Eye (tissue), 1 donor: Measurements from ENCODE around the gene RNF121.
A peak's percentile ranks its signal among the peaks of the same experiment; 100 is the strongest.

Experiments used
- DNase-seq: peaks from one replicate; pipeline ENCODE4 v3.0.0-alpha.2; 2015

Gene RNF121

GRCh38 chr11:71935338-71935925 is 6.6 kb downstream of the RNF121 start:
- DNase-seq, result no peak

- DNase-seq, result no peak
Measured at GRCh38 chr11:71936825-71937224, 8.0 kb downstream of the RNF121 start.

- no peak for DNase-seq
Measured at GRCh38 chr11:71937826-71938225, 9.0 kb downstream of the RNF121 start.

GRCh38 chr11:71940561-71941219 is 11.8 kb downstream of the RNF121 start:
- peak; percentile 7 for DNase-seq

GRCh38 chr11:71946144-71946571 is 17.3 kb downstream of the RNF121 start:
- DNase-seq, result no peak

GRCh38 chr11:71947498-71947897 is 18.7 kb downstream of the RNF121 start:
- no peak for DNase-seq

GRCh38 chr11:71948314-71949027 is 19.6 kb downstream of the RNF121 start:
- no peak for DNase-seq

- no peak for DNase-seq
Measured at GRCh38 chr11:71949034-71949433, 20.2 kb downstream of the RNF121 start.

GRCh38 chr11:71951741-71952310 is 23.0 kb downstream of the RNF121 start:
- no peak for DNase-seq

- DNase-seq, result no peak
Measured at GRCh38 chr11:71955898-71956456, 27.1 kb downstream of the RNF121 start.

GRCh38 chr11:71962428-71963038 is 33.7 kb downstream of the RNF121 start:
- DNase-seq, result no peak

GRCh38 chr11:71963468-71963867 is 34.6 kb downstream of the RNF121 start:
- no peak for DNase-seq

- DNase-seq, result no peak
Measured at GRCh38 chr11:71964641-71965040, 35.8 kb downstream of the RNF121 start.

- DNase-seq, result peak; percentile 41
Measured at GRCh38 chr11:71971680-71972079, 42.8 kb downstream of the RNF121 start.

GRCh38 chr11:71976551-71976950 is 47.7 kb downstream of the RNF121 start:
- no peak for DNase-seq

GRCh38 chr11:71977090-71977489 is 48.2 kb downstream of the RNF121 start:
- DNase-seq, result no peak

GRCh38 chr11:71977743-71978418 is 49.0 kb downstream of the RNF121 start:
- peak; percentile 77 for DNase-seq

- no peak for DNase-seq
Measured at GRCh38 chr11:71979094-71979493, 50.2 kb downstream of the RNF121 start.

GRCh38 chr11:71979602-71980001 is 50.8 kb downstream of the RNF121 start:
- no peak for DNase-seq

GRCh38 chr11:71986131-71986530 is 57.3 kb downstream of the RNF121 start:
- DNase-seq, result no peak

GRCh38 chr11:71987521-71987920 is 58.7 kb downstream of the RNF121 start:
- no peak for DNase-seq

- peak; percentile 33 for DNase-seq
Measured at GRCh38 chr11:71988050-71988449, 59.2 kb downstream of the RNF121 start.
